OCI-LY7 (cell line): Measurements from ENCODE around the gene ZNF367. TPM values are rescaled to one million over a fixed set of nuclear protein-coding genes. Genes with fewer than 3 reads are reported as not detected.

ENCODE experiments used
- BruUV-seq: library from RNA; stranded (reverse); fragments of 400-500 nt; replicated peaks from 2 replicates; lab custom pipeline; 2021; lab: Mats Ljungman, UMichigan
- CTCF ChIA-PET: fragments of 300-600 bp; sonication (Branson Sonifier 250); formaldehyde crosslinking; loops from one replicate; lab custom pipeline; 2022; ENCODE audit warnings: antibody characterized with exemption; ENCODE audit not compliant: unreplicated experiment; lab: Charles Lee
- POLR2A ChIA-PET: fragments of 300-600 bp; sonication (Branson Sonifier 250); formaldehyde crosslinking; loops from one replicate; lab custom pipeline; 2022; ENCODE audit warnings: antibody characterized with exemption; lab: Charles Lee
- DNase-seq: peaks from one replicate; pipeline ENCODE4 v3.0.0-alpha.2; 2015; ENCODE audit warnings: low spot score
- H2AFZ ChIP-seq: fragments of 200-600 bp; sonication (generic), shearing (Covaris generic); 2 replicates; pipeline ENCODE4 v1.6.1; 2014; ENCODE audit warnings: mild to moderate bottlenecking, antibody characterized with exemption, low read length, moderate library complexity
- H3K27ac ChIP-seq: fragments of 200-600 bp; sonication (generic); 2 replicates; pipeline ENCODE4 v1.5.1; 2014; ENCODE audit warnings: mixed run types, low read depth, mild to moderate bottlenecking, moderate library complexity, low read length, inconsistent platforms; ENCODE audit not compliant: poor library complexity, severe bottlenecking
- H3K36me3 ChIP-seq: fragments of 200-600 bp; sonication (generic); 2 replicates; pipeline ENCODE4 v1.6.1; 2014; ENCODE audit warnings: mild to moderate bottlenecking, antibody characterized with exemption, low read length, moderate library complexity, mixed read lengths; ENCODE audit not compliant: insufficient read depth
- H3K4me1 ChIP-seq: fragments of 200-600 bp; sonication (generic); 2 replicates; pipeline ENCODE4 v1.5.1; 2014; ENCODE audit warnings: mild to moderate bottlenecking, low read length; ENCODE audit not compliant: insufficient read depth, poor library complexity, severe bottlenecking
- H3K4me2 ChIP-seq: fragments of 200-600 bp; sonication (generic); 2 replicates; pipeline ENCODE4 v1.6.1; 2014; ENCODE audit warnings: mild to moderate bottlenecking, low read length
- H3K4me3 ChIP-seq: fragments of 200-600 bp; sonication (generic); 2 replicates; pipeline ENCODE4 v1.5.1; 2014; ENCODE audit warnings: mild to moderate bottlenecking, low read depth, low read length; ENCODE audit not compliant: poor library complexity, severe bottlenecking
- H3K79me2 ChIP-seq: fragments of 200-600 bp; sonication (generic); 2 replicates; pipeline ENCODE4 v1.6.1; 2016; ENCODE audit warnings: low read depth, mild to moderate bottlenecking, low read length, moderate library complexity, mixed read lengths; ENCODE audit not compliant: insufficient read depth
- H3K9me2 ChIP-seq: fragments of 200-600 bp; sonication (generic); 2 replicates; pipeline ENCODE4 v1.6.1; 2016; ENCODE audit warnings: mild to moderate bottlenecking, low read length, mixed read lengths; ENCODE audit not compliant: insufficient read depth
- H3K9me3 ChIP-seq: fragments of 200-600 bp; sonication (generic); 2 replicates; pipeline ENCODE4 v1.6.1; 2014; ENCODE audit warnings: mild to moderate bottlenecking, mixed run types, low read length, mixed read lengths
- H4K20me1 ChIP-seq: fragments of 200-600 bp; sonication (generic); 2 replicates; pipeline ENCODE4 v1.6.1; 2014; ENCODE audit warnings: mild to moderate bottlenecking, antibody characterized with exemption, low read length, moderate library complexity, mixed read lengths; ENCODE audit not compliant: insufficient read depth
- CTCF ChIP-seq: fragments of 200-600 bp; sonication (generic); conservative IDR thresholded peaks from 2 replicates; pipeline ENCODE4 v1.5.1; 2014; ENCODE audit warnings: mild to moderate bottlenecking, antibody characterized with exemption, low read length, moderate library complexity, mixed read lengths
- EZH2phosphoT487 ChIP-seq: fragments of 200-600 bp; sonication (generic); IDR thresholded peaks from 2 replicates; pipeline ENCODE4 v1.6.1; 2018; ENCODE audit warnings: low read depth, borderline replicate concordance, mild to moderate bottlenecking, mixed run types, antibody characterized with exemption, low read length, moderate library complexity, mixed read lengths
- intact Hi-C: fragments of 100-400 bp; cut with micrococcal nuclease; formaldehyde crosslinking; loops from one replicate; pipeline ENCODE4 v1.10.0; 2022; ENCODE audit not compliant: unreplicated experiment
- total RNA-seq, 2 experiments: library from RNA; depleted of rRNA in 1 of 2; stranded (reverse); fragments of >200 nt in 1 of 2; shearing (Covaris generic) in 1 of 2; gene quantifications; 2 replicates each; pipeline ENCODE4 v1.2.3, GENCODE V29; 2014 to 2022

ZNF367 gene
- total RNA-seq, 2 experiments from 2014 or later, result 24.6 to 35.1 TPM

- Histone ChIP-seq H3K79me2 (no peaks in the 10 kb centered on the region), H3K4me2 (no peak overlapping the region), H2AFZ (no peak overlapping the region), H3K4me3 (no peak overlapping the region), H3K9me3 (no peaks in the 10 kb centered on the region), H3K36me3 (peaks cover 7% of the 10 kb centered on the region; the same call in 1 of the 2 replicates), H4K20me1 (no peaks in the 10 kb centered on the region), H3K9me2 (no peaks in the 10 kb centered on the region), H3K4me1 (no peaks in the 10 kb centered on the region), H3K27ac (no peak overlapping the region)
- intact Hi-C loops, result loop anchor here (2.0 kb wide), 1 partner anchor 26 kb away; no protein-coding TSS in a partner anchor
- DNase-seq, result no peak
- ChIA-PET POLR2A (no interaction called here), CTCF (no interaction called here)
- TF ChIP-seq CTCF (no peak), EZH2phosphoT487 (no peak)
- BruUV-seq, result no TSS peak
These were observed 46.3 kb upstream of the ZNF367 start for GRCh38 chr9:96464426-96464825.

- DNase-seq, result no peak
- no TSS peak for BruUV-seq
- no peak overlapping the region for H3K4me3 ChIP-seq
- no peak overlapping the region for H3K27ac ChIP-seq
- no peak overlapping the region for H3K4me2 ChIP-seq
- H3K36me3 ChIP-seq, result no peaks in the 10 kb centered on the region
- no peaks in the 10 kb centered on the region for H3K4me1 ChIP-seq
- intact Hi-C loops, result no loop called here
- no peaks in the 10 kb centered on the region for H3K79me2 ChIP-seq
- H4K20me1 ChIP-seq, result no peaks in the 10 kb centered on the region
- no peaks in the 10 kb centered on the region for H3K9me3 ChIP-seq
- ChIA-PET POLR2A (no interaction called here), CTCF (no interaction called here)
- H3K9me2 ChIP-seq, result no peaks in the 10 kb centered on the region
- TF ChIP-seq EZH2phosphoT487 (no peak), CTCF (no peak)
- no peak overlapping the region for H2AFZ ChIP-seq
These were observed 44.4 kb upstream of the ZNF367 start for GRCh38 chr9:96462541-96462940.

GRCh38 chr9:96461336-96461735 is 43.2 kb upstream of the ZNF367 start:
- TF ChIP-seq EZH2phosphoT487, result no peak
- no peak for TF ChIP-seq CTCF
- POLR2A ChIA-PET, result interaction anchor here (0.9 kb wide), 1 partner anchor 328 kb away, joined by 3 read pairs; no protein-coding TSS in a partner anchor
- Histone ChIP-seq H4K20me1 (no peaks in the 10 kb centered on the region), H3K4me2 (no peak overlapping the region), H3K79me2 (no peaks in the 10 kb centered on the region), H3K9me2 (no peaks in the 10 kb centered on the region), H2AFZ (no peak overlapping the region), H3K4me1 (no peaks in the 10 kb centered on the region), H3K36me3 (no peaks in the 10 kb centered on the region), H3K27ac (no peak overlapping the region), H3K4me3 (no peak overlapping the region), H3K9me3 (no peaks in the 10 kb centered on the region)
- BruUV-seq, result TSS peak; percentile 54
- CTCF ChIA-PET, result no interaction called here
- DNase-seq, result no peak
- intact Hi-C loops, result no loop called here
